Effector memory CD8-positive, alpha-beta T cell (primary cell): Measurements from ENCODE around the gene BSPRY.

ENCODE experiments used
- ATAC-seq: fragments of 150-1000 bp; cut with Tn5 transposase; replicated peaks from 2 replicates; pipeline ENCODE4 v1.10.0; 2021; ENCODE audit warnings: mild to moderate bottlenecking, moderate library complexity
- DNase-seq, 3 experiments: peaks; one replicate each; pipeline ENCODE4 v3.0.0; 2021
- H3K27ac Mint-ChIP-seq, 2 donors: one replicate each; pipeline ENCODE4 v1.8.0; 2022; ENCODE audit warnings: mild to moderate bottlenecking in 2 of 2, mixed read lengths in 2 of 2, moderate library complexity in 2 of 2
- H3K27me3 Mint-ChIP-seq, 2 donors: one replicate each; pipeline ENCODE4 v1.8.0; 2022; ENCODE audit warnings: mixed read lengths in 2 of 2
- H3K36me3 Mint-ChIP-seq: one replicate; pipeline ENCODE4 v1.8.0; 2022; ENCODE audit warnings: mild to moderate bottlenecking, moderate library complexity, mixed read lengths; ENCODE audit not compliant: insufficient read depth
- H3K4me1 Mint-ChIP-seq, 2 donors: one replicate each; pipeline ENCODE4 v1.8.0; 2022; ENCODE audit warnings: low read depth in 2 of 2, mixed read lengths in 2 of 2
- H3K4me3 Mint-ChIP-seq, 2 donors: one replicate each; pipeline ENCODE4 v1.8.0; 2022; ENCODE audit warnings: mild to moderate bottlenecking in 2 of 2, mixed read lengths in 2 of 2, moderate library complexity in 2 of 2
- H3K9me3 Mint-ChIP-seq, 2 donors: one replicate each; pipeline ENCODE4 v1.8.0; 2022; ENCODE audit warnings: mixed read lengths in 2 of 2

BSPRY gene

GRCh38 chr9:113319054-113319453, 30.3 kb upstream of the BSPRY start:
- Mint-ChIP-seq H3K36me3 (no peaks in the 10 kb centered on the region), H3K4me3 (no peak overlapping the region), H3K4me1 (no peaks in the 10 kb centered on the region), H3K9me3 (no peaks in the 10 kb centered on the region), H3K27ac (no peak overlapping the region), H3K27me3 (peaks cover 7 to 38% of the 10 kb centered on the region in 2 donors)
- ATAC-seq: no peak
- DNase-seq: no peak

- no peaks in the 10 kb centered on the region for H3K9me3 Mint-ChIP-seq
- ATAC-seq (no peak), DNase-seq (no peak)
- H3K4me3 Mint-ChIP-seq: no peak overlapping the region
- H3K36me3 Mint-ChIP-seq: no peaks in the 10 kb centered on the region
- H3K27me3 Mint-ChIP-seq: peaks cover 7 to 38% of the 10 kb centered on the region in 2 donors
- peak overlapping the region in 1 of 2 donors; percentile 74 for H3K27ac Mint-ChIP-seq
- H3K4me1 Mint-ChIP-seq: no peaks in the 10 kb centered on the region
Measured at GRCh38 chr9:113320051-113320450, 29.3 kb upstream of the BSPRY start.

GRCh38 chr9:113322671-113323070, 26.7 kb upstream of the BSPRY start:
- Mint-ChIP-seq H3K27ac (no peak overlapping the region), H3K36me3 (no peaks in the 10 kb centered on the region), H3K9me3 (no peaks in the 10 kb centered on the region), H3K4me3 (no peak overlapping the region), H3K27me3 (peaks cover 0 to 14% of the 10 kb centered on the region in 2 donors), H3K4me1 (no peaks in the 10 kb centered on the region)
- DNase-seq (no peak), ATAC-seq (no peak)

GRCh38 chr9:113326230-113326629, 23.1 kb upstream of the BSPRY start:
- ATAC-seq (no peak), DNase-seq (no peak)
- Mint-ChIP-seq H3K27me3 (no peaks in the 10 kb centered on the region), H3K27ac (no peak overlapping the region), H3K4me3 (no peak overlapping the region), H3K9me3 (no peaks in the 10 kb centered on the region), H3K36me3 (no peaks in the 10 kb centered on the region), H3K4me1 (no peaks in the 10 kb centered on the region)

GRCh38 chr9:113328045-113328782, 21.1 kb upstream of the BSPRY start:
- Mint-ChIP-seq H3K27ac (no peak overlapping the region), H3K36me3 (no peaks in the 10 kb centered on the region)

GRCh38 chr9:113331780-113332179, 17.6 kb upstream of the BSPRY start:
- H3K27me3 Mint-ChIP-seq: no peaks in the 10 kb centered on the region
- no peaks in the 10 kb centered on the region for H3K9me3 Mint-ChIP-seq
- H3K27ac Mint-ChIP-seq: no peak overlapping the region
- DNase-seq (no peak), ATAC-seq (no peak)
- no peak overlapping the region for H3K4me3 Mint-ChIP-seq
- no peaks in the 10 kb centered on the region for H3K4me1 Mint-ChIP-seq
- no peaks in the 10 kb centered on the region for H3K36me3 Mint-ChIP-seq

More at GRCh38 chr9:113328045-113328782, 21.1 kb upstream of the BSPRY start:
- no peak overlapping the region for H3K4me3 Mint-ChIP-seq
- H3K9me3 Mint-ChIP-seq: no peaks in the 10 kb centered on the region
- H3K27me3 Mint-ChIP-seq: no peaks in the 10 kb centered on the region
- H3K4me1 Mint-ChIP-seq: no peaks in the 10 kb centered on the region
- DNase-seq (no peak), ATAC-seq (no peak)

GRCh38 chr9:113337714-113338113, 11.6 kb upstream of the BSPRY start:
- no peaks in the 10 kb centered on the region for H3K9me3 Mint-ChIP-seq
- no peak overlapping the region for H3K4me3 Mint-ChIP-seq
- no peak overlapping the region for H3K27ac Mint-ChIP-seq
- peaks cover 6 to 12% of the 10 kb centered on the region in 2 donors for H3K27me3 Mint-ChIP-seq
- DNase-seq (no peak), ATAC-seq (no peak)
- no peaks in the 10 kb centered on the region for H3K36me3 Mint-ChIP-seq
- peaks cover 9 to 14% of the 10 kb centered on the region in 2 donors for H3K4me1 Mint-ChIP-seq

GRCh38 chr9:113340011-113340699, 9.2 kb upstream of the BSPRY start, which contains the start of gene WDR31:
TSS of gene WDR31 (minus strand) at chr9:113340275. CDS start at chr9:113332022, 8,253 bp downstream.
- ATAC-seq: peak; percentile 98

GRCh38 chr9:113341712-113342410, 7.5 kb upstream of the BSPRY start:
- Mint-ChIP-seq H3K4me3 (peak overlapping the region; percentile 9 to 84), H3K27me3 (peaks cover 6 to 12% of the 10 kb centered on the region in 2 donors), H3K27ac (no peak overlapping the region), H3K4me1 (peaks cover 9 to 14% of the 10 kb centered on the region in 2 donors), H3K36me3 (no peaks in the 10 kb centered on the region), H3K9me3 (no peaks in the 10 kb centered on the region)
- ATAC-seq: no peak
- no peak for DNase-seq

More at GRCh38 chr9:113340011-113340699, 9.2 kb upstream of the BSPRY start, which contains the start of gene WDR31:
- Mint-ChIP-seq H3K4me1 (peaks cover 9 to 14% of the 10 kb centered on the region in 2 donors), H3K9me3 (no peaks in the 10 kb centered on the region), H3K4me3 (peak within 1 kb of the TSS; percentile 83 to 84), H3K27me3 (peaks cover 6 to 12% of the 10 kb centered on the region in 2 donors), H3K27ac (peak within 1 kb of the TSS; percentile 75 to 76), H3K36me3 (no peaks in the 10 kb centered on the region)
- peak; percentile 62 to 75 (median 66) for DNase-seq

- no peak for ATAC-seq
- Mint-ChIP-seq H3K36me3 (no peaks in the 10 kb centered on the region), H3K4me3 (no peak overlapping the region), H3K27ac (no peak overlapping the region), H3K27me3 (peaks cover 5 to 9% of the 10 kb centered on the region in 2 donors), H3K4me1 (peaks cover 9 to 14% of the 10 kb centered on the region in 2 donors), H3K9me3 (no peaks in the 10 kb centered on the region)
- DNase-seq: no peak
Measured at GRCh38 chr9:113343732-113344231, 5.6 kb upstream of the BSPRY start.

GRCh38 chr9:113345190-113345589, 4.2 kb upstream of the BSPRY start:
- no peak overlapping the region for H3K27ac Mint-ChIP-seq
- no peaks in the 10 kb centered on the region for H3K9me3 Mint-ChIP-seq
- DNase-seq (no peak), ATAC-seq (no peak)
- no peak overlapping the region for H3K4me3 Mint-ChIP-seq
- H3K27me3 Mint-ChIP-seq: peaks cover 2 to 4% of the 10 kb centered on the region in 2 donors
- H3K4me1 Mint-ChIP-seq: peaks cover 10 to 12% of the 10 kb centered on the region in 2 donors
- no peaks in the 10 kb centered on the region for H3K36me3 Mint-ChIP-seq

GRCh38 chr9:113345671-113346070, 3.7 kb upstream of the BSPRY start:
- H3K27me3 Mint-ChIP-seq: peaks cover 7 to 9% of the 10 kb centered on the region in 2 donors
- no peak for ATAC-seq

GRCh38 chr9:113348437-113348836, 904 bp upstream of the BSPRY start:
- H3K4me3 Mint-ChIP-seq: peak overlapping the region in 1 of 2 donors; percentile 11
- no peak for ATAC-seq
- no peak for DNase-seq
- H3K4me1 Mint-ChIP-seq: peaks cover 17 to 18% of the 10 kb centered on the region in 2 donors
- no peaks in the 10 kb centered on the region for H3K36me3 Mint-ChIP-seq
- no peak overlapping the region for H3K27ac Mint-ChIP-seq
- peaks cover 19 to 36% of the 10 kb centered on the region in 2 donors for H3K27me3 Mint-ChIP-seq
- H3K9me3 Mint-ChIP-seq: no peaks in the 10 kb centered on the region

More at GRCh38 chr9:113345671-113346070, 3.7 kb upstream of the BSPRY start:
- DNase-seq: no peak
- H3K36me3 Mint-ChIP-seq: no peaks in the 10 kb centered on the region
- H3K27ac Mint-ChIP-seq: no peak overlapping the region
- no peaks in the 10 kb centered on the region for H3K9me3 Mint-ChIP-seq
- no peak overlapping the region for H3K4me3 Mint-ChIP-seq
- H3K4me1 Mint-ChIP-seq: peaks cover 10 to 12% of the 10 kb centered on the region in 2 donors
